Spleen (tissue), 7 donors: ENCODE results near the gene RBM34.

Experiments used
- POLR2A ChIP-seq, 3 donors: fragments of 450-650 bp; IDR thresholded peaks; one replicate each; pipeline ENCODE4 v1.5.1; 2017; ENCODE audit warnings: antibody characterized with exemption in 3 of 3, mild to moderate bottlenecking in 1 of 3
- POLR2AphosphoS5 ChIP-seq, 3 donors: sonication (generic); formaldehyde crosslinking; IDR thresholded peaks; one replicate each; pipeline ENCODE4 v1.5.1; 2017; ENCODE audit warnings: antibody characterized with exemption in 3 of 3
- TF ChIP-seq, protein P1 (sequence below), 11 experiments: fragments of 200-600 bp in 7 of 11; fragments of 450-650 bp in 4 of 11; sonication (generic) in 4 of 11; IDR thresholded peaks in 8 of 11; conservative IDR thresholded peaks in 3 of 11; 1 replicate in 7 of 11; 2 replicates in 4 of 11; pipeline versions ENCODE4 v1.4.0 to v1.8.0; 2016 to 2021; ENCODE audit warnings: antibody characterized with exemption in 11 of 11, inconsistent platforms in 4 of 11, mild to moderate bottlenecking in 1 of 11
- donor health status: DM: no; HTN: no; CAD: no; lungs with moderate emphysema.
- donor health status: DM: no; HTN: no; CAD: no.
- donor health status: DM: no; HTN: no; CAD: no.

DNA sequence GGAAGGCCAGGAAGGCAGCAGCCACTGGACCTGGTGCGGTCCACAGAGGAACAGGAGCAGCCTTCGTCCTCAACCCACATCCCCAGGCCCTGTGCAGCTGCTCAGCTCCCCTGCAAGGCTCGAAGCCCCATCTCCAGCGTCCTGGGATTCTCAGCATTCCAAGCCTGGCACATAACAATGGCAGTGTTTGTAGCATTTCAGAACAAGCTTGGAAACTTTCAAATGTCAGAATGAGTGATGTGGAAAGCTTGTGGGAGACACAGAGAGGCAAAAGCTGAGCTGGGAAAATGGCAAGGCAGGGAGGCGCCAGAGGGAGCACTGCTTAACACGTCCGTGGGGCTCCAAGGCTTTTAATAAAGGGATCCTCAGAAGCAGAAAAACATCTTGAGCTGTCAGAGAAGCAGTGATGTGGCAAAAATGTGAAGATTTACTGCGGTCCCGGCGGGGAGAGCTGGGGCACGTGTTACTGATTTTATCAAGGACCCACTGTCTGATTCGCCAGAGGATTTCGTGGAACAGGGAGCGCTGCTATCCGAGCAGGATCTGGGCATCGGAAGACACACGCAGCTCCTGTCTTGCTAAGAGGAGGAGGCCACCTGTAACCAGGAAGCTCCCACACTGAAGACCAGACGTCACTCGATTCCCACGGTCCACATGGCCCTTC is 70.5 kb downstream of the RBM34 start:
- TF ChIP-seq, protein P1, sequence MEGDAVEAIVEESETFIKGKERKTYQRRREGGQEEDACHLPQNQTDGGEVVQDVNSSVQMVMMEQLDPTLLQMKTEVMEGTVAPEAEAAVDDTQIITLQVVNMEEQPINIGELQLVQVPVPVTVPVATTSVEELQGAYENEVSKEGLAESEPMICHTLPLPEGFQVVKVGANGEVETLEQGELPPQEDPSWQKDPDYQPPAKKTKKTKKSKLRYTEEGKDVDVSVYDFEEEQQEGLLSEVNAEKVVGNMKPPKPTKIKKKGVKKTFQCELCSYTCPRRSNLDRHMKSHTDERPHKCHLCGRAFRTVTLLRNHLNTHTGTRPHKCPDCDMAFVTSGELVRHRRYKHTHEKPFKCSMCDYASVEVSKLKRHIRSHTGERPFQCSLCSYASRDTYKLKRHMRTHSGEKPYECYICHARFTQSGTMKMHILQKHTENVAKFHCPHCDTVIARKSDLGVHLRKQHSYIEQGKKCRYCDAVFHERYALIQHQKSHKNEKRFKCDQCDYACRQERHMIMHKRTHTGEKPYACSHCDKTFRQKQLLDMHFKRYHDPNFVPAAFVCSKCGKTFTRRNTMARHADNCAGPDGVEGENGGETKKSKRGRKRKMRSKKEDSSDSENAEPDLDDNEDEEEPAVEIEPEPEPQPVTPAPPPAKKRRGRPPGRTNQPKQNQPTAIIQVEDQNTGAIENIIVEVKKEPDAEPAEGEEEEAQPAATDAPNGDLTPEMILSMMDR (IDR thresholded peaks at IDR 0.05 in 8 of 11, conservative IDR thresholded peaks at IDR 0.05 in 3 of 11), result no peak
- TF ChIP-seq POLR2A (IDR thresholded peaks at IDR 0.05) (no peak), POLR2AphosphoS5 (IDR thresholded peaks at IDR 0.05) (no peak)
